Measurements from ENCODE around the gene ATP8B4. TPM values are rescaled to one million over a fixed set of nuclear protein-coding genes. Genes with fewer than 3 reads are reported as not detected.

Gene ATP8B4
- total RNA-seq, 2 experiments from 2014 or later: 3.4 to 3.5 TPM

DNA sequence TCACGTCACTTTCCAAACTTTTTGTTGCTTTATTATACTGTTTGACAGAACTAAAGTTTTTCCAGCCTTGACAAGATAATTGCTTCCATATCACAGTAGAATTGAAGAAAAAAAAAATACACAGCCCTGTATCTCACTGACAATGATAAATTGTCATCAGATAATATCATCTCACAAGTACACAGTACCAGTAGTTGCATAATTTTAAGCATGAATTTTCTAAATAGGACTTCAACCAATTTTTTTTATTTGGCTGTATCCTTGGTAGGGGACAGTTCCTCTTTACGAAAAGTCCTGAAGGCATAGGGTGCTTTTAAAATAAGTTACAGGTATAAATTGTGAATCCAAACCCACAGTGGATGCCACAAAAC lies 230.7 kb downstream of the ATP8B4 start:
- Mint-ChIP-seq H3K4me3 (no peak overlapping the region), H3K4me1 (no peaks in the 10 kb centered on the region), H3K27me3 (no peaks in the 10 kb centered on the region), H3K36me3 (no peaks in the 10 kb centered on the region), H3K27ac (no peak overlapping the region), H3K9me3 (no peaks in the 10 kb centered on the region)
- no peak for DNase-seq

GRCh38 chr15:49887659-49888322 lies 231.2 kb downstream of the ATP8B4 start:
- H3K4me1 Mint-ChIP-seq: no peaks in the 10 kb centered on the region
- H3K27me3 Mint-ChIP-seq: no peaks in the 10 kb centered on the region
- H3K36me3 Mint-ChIP-seq: no peaks in the 10 kb centered on the region
- no peak overlapping the region for H3K4me3 Mint-ChIP-seq
- H3K27ac Mint-ChIP-seq: no peak overlapping the region
- H3K9me3 Mint-ChIP-seq: no peaks in the 10 kb centered on the region
- no peak for DNase-seq

- Mint-ChIP-seq H3K27me3 (no peaks in the 10 kb centered on the region), H3K4me1 (no peaks in the 10 kb centered on the region), H3K9me3 (no peaks in the 10 kb centered on the region), H3K27ac (no peak overlapping the region), H3K36me3 (no peaks in the 10 kb centered on the region), H3K4me3 (no peak overlapping the region)
- DNase-seq: no peak
Observed at GRCh38 chr15:49883121-49883520, 235.9 kb downstream of the ATP8B4 start.

- no peaks in the 10 kb centered on the region for H3K4me1 Mint-ChIP-seq
- no peaks in the 10 kb centered on the region for H3K36me3 Mint-ChIP-seq
- H3K9me3 Mint-ChIP-seq: no peaks in the 10 kb centered on the region
- H3K27ac Mint-ChIP-seq: no peak overlapping the region
- no peak for DNase-seq
- no peaks in the 10 kb centered on the region for H3K27me3 Mint-ChIP-seq
- H3K4me3 Mint-ChIP-seq: no peak overlapping the region
Observed at GRCh38 chr15:49881866-49882265, 237.2 kb downstream of the ATP8B4 start.

DNA sequence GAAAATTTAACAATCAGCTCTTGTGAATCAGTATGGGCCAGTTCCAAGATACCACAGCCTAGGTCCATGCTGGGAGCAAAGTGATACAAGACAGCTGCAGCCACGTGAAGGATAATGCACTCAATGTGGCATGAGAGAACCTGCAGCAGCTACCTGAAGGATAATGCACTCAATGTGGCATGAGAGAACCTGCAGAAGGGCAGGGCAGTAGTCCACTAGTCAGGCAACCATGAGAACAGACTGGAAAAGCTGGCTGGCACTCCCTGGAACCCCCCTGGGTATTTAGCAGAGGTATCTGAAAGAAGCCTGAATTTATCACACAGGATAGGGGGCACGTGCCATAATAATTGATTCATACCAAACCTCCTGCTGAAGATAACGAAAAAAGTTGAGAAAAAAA lies 237.6 kb downstream of the ATP8B4 start:
- H3K9me3 Mint-ChIP-seq: no peaks in the 10 kb centered on the region
- DNase-seq: no peak
- no peak overlapping the region for H3K27ac Mint-ChIP-seq
- no peaks in the 10 kb centered on the region for H3K27me3 Mint-ChIP-seq
- no peaks in the 10 kb centered on the region for H3K36me3 Mint-ChIP-seq
- H3K4me1 Mint-ChIP-seq: no peaks in the 10 kb centered on the region
- no peak overlapping the region for H3K4me3 Mint-ChIP-seq

- no peaks in the 10 kb centered on the region for H3K4me1 Mint-ChIP-seq
- H3K4me3 Mint-ChIP-seq: no peak overlapping the region
- H3K9me3 Mint-ChIP-seq: no peaks in the 10 kb centered on the region
- no peak for DNase-seq
- H3K36me3 Mint-ChIP-seq: no peaks in the 10 kb centered on the region
- no peak overlapping the region for H3K27ac Mint-ChIP-seq
- H3K27me3 Mint-ChIP-seq: no peaks in the 10 kb centered on the region
Observed at GRCh38 chr15:49877873-49878521, 241.0 kb downstream of the ATP8B4 start.

- no peaks in the 10 kb centered on the region for H3K36me3 Mint-ChIP-seq
- H3K4me1 Mint-ChIP-seq: no peaks in the 10 kb centered on the region
- H3K4me3 Mint-ChIP-seq: no peak overlapping the region
- DNase-seq: no peak
- no peaks in the 10 kb centered on the region for H3K27me3 Mint-ChIP-seq
- H3K9me3 Mint-ChIP-seq: no peaks in the 10 kb centered on the region
- H3K27ac Mint-ChIP-seq: no peak overlapping the region
Observed at GRCh38 chr15:49877117-49877872, 241.7 kb downstream of the ATP8B4 start.

DNA sequence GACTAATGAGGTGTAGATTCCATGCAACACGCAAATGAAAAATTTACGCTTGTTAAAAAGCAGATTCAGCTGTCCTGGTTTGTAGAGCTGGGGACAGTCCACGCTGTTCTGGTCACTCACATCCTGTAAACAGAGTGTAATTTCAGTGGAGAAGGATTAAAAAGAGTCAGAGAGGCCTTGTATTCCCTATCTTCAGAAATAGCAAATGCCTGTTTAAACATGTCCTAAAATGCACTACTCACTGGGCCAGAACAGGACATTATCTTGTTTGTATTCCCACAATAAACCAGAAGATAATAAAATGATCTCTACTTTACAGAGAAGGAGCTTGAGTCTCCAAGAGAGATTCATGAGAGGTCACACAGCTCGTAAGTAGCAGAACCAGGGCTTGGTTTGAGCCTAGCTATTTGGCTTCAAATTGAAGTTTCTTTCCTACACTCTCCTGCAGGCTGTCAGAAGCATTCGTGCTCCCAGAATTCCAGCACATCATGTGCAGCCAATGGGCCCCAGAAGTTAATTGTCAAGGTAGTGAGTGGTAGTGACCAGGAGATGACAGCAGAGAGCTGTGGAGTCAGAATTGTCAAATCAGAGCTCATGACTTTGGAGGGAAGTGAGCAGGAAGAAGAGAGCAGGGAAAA lies 242.5 kb downstream of the ATP8B4 start:
- DNase-seq: no peak
- H3K4me3 Mint-ChIP-seq: no peak overlapping the region
- H3K4me1 Mint-ChIP-seq: no peaks in the 10 kb centered on the region
- H3K9me3 Mint-ChIP-seq: no peaks in the 10 kb centered on the region
- no peaks in the 10 kb centered on the region for H3K36me3 Mint-ChIP-seq
- H3K27me3 Mint-ChIP-seq: no peaks in the 10 kb centered on the region
- H3K27ac Mint-ChIP-seq: no peak overlapping the region

GRCh38 chr15:49875392-49875791 lies 243.6 kb downstream of the ATP8B4 start:
- H3K9me3 Mint-ChIP-seq: no peaks in the 10 kb centered on the region

GRCh38 chr15:49870472-49870871 lies 248.6 kb downstream of the ATP8B4 start:
- Mint-ChIP-seq H3K27me3 (peaks cover 6% of the 10 kb centered on the region), H3K36me3 (no peaks in the 10 kb centered on the region), H3K27ac (no peak overlapping the region), H3K4me3 (no peak overlapping the region), H3K4me1 (no peaks in the 10 kb centered on the region), H3K9me3 (no peaks in the 10 kb centered on the region)
- DNase-seq: no peak

More at GRCh38 chr15:49875392-49875791, 243.6 kb downstream of the ATP8B4 start:
- Mint-ChIP-seq H3K4me3 (no peak overlapping the region), H3K27ac (no peak overlapping the region), H3K36me3 (no peaks in the 10 kb centered on the region), H3K4me1 (no peaks in the 10 kb centered on the region), H3K27me3 (no peaks in the 10 kb centered on the region)
- DNase-seq: no peak

- Mint-ChIP-seq H3K4me3 (no peak overlapping the region), H3K27ac (no peak overlapping the region), H3K9me3 (no peaks in the 10 kb centered on the region)
Observed at GRCh38 chr15:49868348-49868747, 250.7 kb downstream of the ATP8B4 start.

GRCh38 chr15:49865925-49866757 lies 252.9 kb downstream of the ATP8B4 start:
- H3K9me3 Mint-ChIP-seq: no peaks in the 10 kb centered on the region
- H3K4me3 Mint-ChIP-seq: no peak overlapping the region
- H3K4me1 Mint-ChIP-seq: no peaks in the 10 kb centered on the region
- H3K27ac Mint-ChIP-seq: no peak overlapping the region
- H3K36me3 Mint-ChIP-seq: no peaks in the 10 kb centered on the region
- H3K27me3 Mint-ChIP-seq: peaks cover 10% of the 10 kb centered on the region
- DNase-seq: no peak

More at GRCh38 chr15:49868348-49868747, 250.7 kb downstream of the ATP8B4 start:
- no peaks in the 10 kb centered on the region for H3K4me1 Mint-ChIP-seq
- H3K27me3 Mint-ChIP-seq: peaks cover 10% of the 10 kb centered on the region
- DNase-seq: no peak
- no peaks in the 10 kb centered on the region for H3K36me3 Mint-ChIP-seq

DNA sequence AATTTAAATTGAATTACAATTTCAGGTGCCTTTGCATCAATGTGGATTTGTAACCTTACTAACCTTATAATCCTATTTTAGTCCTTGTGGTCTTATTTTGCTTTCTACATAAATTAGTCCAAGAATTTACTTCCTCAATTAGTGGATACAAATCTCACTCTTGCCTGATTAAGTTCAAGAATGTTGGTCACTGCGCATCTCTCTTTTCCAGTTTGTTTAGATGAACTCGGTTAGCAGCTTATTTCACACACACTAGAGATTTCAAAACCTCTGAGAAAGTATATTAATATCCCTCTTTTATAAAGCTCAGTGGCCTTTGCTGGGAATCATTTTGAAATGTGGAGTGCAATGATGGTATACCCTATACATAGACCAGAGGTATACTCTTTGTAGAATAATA lies 254.8 kb downstream of the ATP8B4 start:
- no peaks in the 10 kb centered on the region for H3K9me3 Mint-ChIP-seq
- peaks cover 10% of the 10 kb centered on the region for H3K27me3 Mint-ChIP-seq
- H3K36me3 Mint-ChIP-seq: no peaks in the 10 kb centered on the region

GRCh38 chr15:49863431-49864224 lies 255.4 kb downstream of the ATP8B4 start:
- DNase-seq: no peak
- Mint-ChIP-seq H3K27me3 (peaks cover 10% of the 10 kb centered on the region), H3K4me1 (no peaks in the 10 kb centered on the region), H3K4me3 (no peak overlapping the region), H3K9me3 (no peaks in the 10 kb centered on the region), H3K36me3 (no peaks in the 10 kb centered on the region), H3K27ac (no peak overlapping the region)

More for the DNA sequence above, 254.8 kb downstream of the ATP8B4 start:
- no peaks in the 10 kb centered on the region for H3K4me1 Mint-ChIP-seq
- no peak overlapping the region for H3K4me3 Mint-ChIP-seq
- H3K27ac Mint-ChIP-seq: no peak overlapping the region
- DNase-seq: no peak

Data from activated naive CD8-positive, alpha-beta T cell treated with anti-CD3 and anti-CD28 coated beads for 36 hours (primary cell).